HEK293 (cell line): ENCODE data around the gene LHB.

ENCODE experiments used
- HOXD13 ChIP-seq: sonication (generic); formaldehyde crosslinking; IDR thresholded peaks from 2 replicates; pipeline ENCODE4 v1.8.0; 2022; ENCODE audit warnings: missing genetic modification reagents, borderline replicate concordance
- IKZF3 ChIP-seq: fragments of 450-650 bp; IDR thresholded peaks from 2 replicates; pipeline ENCODE4 v1.5.0; 2018; ENCODE audit warnings: missing biosample characterization, mild to moderate bottlenecking, missing genetic modification characterization, moderate library complexity
- OVOL3 ChIP-seq: fragments of 450-650 bp; formaldehyde crosslinking; IDR thresholded peaks from 2 replicates; pipeline ENCODE4 v1.5.1; 2016; ENCODE audit warnings: missing biosample characterization, missing genetic modification characterization
- REST ChIP-seq: fragments of 450-650 bp; formaldehyde crosslinking; IDR thresholded peaks from 2 replicates; pipeline ENCODE4 v1.5.1; 2016; ENCODE audit warnings: missing biosample characterization, missing genetic modification characterization
- YY1 ChIP-seq: fragments of 450-650 bp; formaldehyde crosslinking; IDR thresholded peaks from 2 replicates; pipeline ENCODE4 v1.5.1; 2018; ENCODE audit warnings: missing biosample characterization, missing genetic modification characterization
- ZBTB1 ChIP-seq: fragments of 450-650 bp; formaldehyde crosslinking; IDR thresholded peaks from 2 replicates; pipeline ENCODE4 v1.5.1; 2016; ENCODE audit warnings: missing biosample characterization, missing genetic modification characterization
- ZFHX2 ChIP-seq: fragments of 450-650 bp; formaldehyde crosslinking; conservative IDR thresholded peaks from 2 replicates; pipeline ENCODE4 v1.5.1; 2016; ENCODE audit warnings: missing biosample characterization, missing genetic modification characterization
- ZNF174 ChIP-seq: fragments of 450-650 bp; formaldehyde crosslinking; IDR thresholded peaks from 2 replicates; pipeline ENCODE4 v1.5.0; 2017; ENCODE audit warnings: missing biosample characterization, mild to moderate bottlenecking, missing genetic modification characterization
- ZNF19 ChIP-seq: fragments of 450-650 bp; formaldehyde crosslinking; IDR thresholded peaks from 2 replicates; pipeline ENCODE4; 2016; ENCODE audit warnings: missing biosample characterization, missing genetic modification characterization, low read depth
- ZNF26 ChIP-seq: fragments of 450-650 bp; formaldehyde crosslinking; IDR thresholded peaks from 2 replicates; pipeline ENCODE4 v1.5.1; 2016; ENCODE audit warnings: missing biosample characterization, missing genetic modification characterization
- ZNF280D ChIP-seq: fragments of 450-650 bp; formaldehyde crosslinking; IDR thresholded peaks from 2 replicates; pipeline ENCODE4 v1.5.1; 2016; ENCODE audit warnings: missing biosample characterization, missing genetic modification characterization
- ZNF366 ChIP-seq: fragments of 450-650 bp; formaldehyde crosslinking; conservative IDR thresholded peaks from 2 replicates; pipeline ENCODE4 v1.5.1; 2016; ENCODE audit warnings: missing biosample characterization, missing genetic modification characterization
- ZNF394 ChIP-seq: fragments of 450-650 bp; formaldehyde crosslinking; IDR thresholded peaks from 2 replicates; pipeline ENCODE4 v1.5.1; 2016; ENCODE audit warnings: missing biosample characterization, missing genetic modification characterization, mild to moderate bottlenecking, moderate library complexity, borderline replicate concordance
- ZNF398 ChIP-seq: fragments of 450-650 bp; formaldehyde crosslinking; IDR thresholded peaks from 2 replicates; pipeline ENCODE4 v1.5.1; 2017; ENCODE audit warnings: missing biosample characterization, missing genetic modification characterization
- ZNF488 ChIP-seq: fragments of 450-650 bp; formaldehyde crosslinking; IDR thresholded peaks from 2 replicates; pipeline ENCODE4 v1.5.1; 2016; ENCODE audit warnings: missing biosample characterization, missing genetic modification characterization
- ZNF521 ChIP-seq: fragments of 450-650 bp; formaldehyde crosslinking; IDR thresholded peaks from 2 replicates; pipeline ENCODE4 v1.5.1; 2017; ENCODE audit warnings: missing biosample characterization, mild to moderate bottlenecking, missing genetic modification characterization
- ZNF558 ChIP-seq: fragments of 450-650 bp; formaldehyde crosslinking; IDR thresholded peaks from 2 replicates; pipeline ENCODE4 v1.5.1; 2016; ENCODE audit warnings: missing biosample characterization, missing genetic modification characterization
- ZNF707 ChIP-seq: fragments of 450-650 bp; formaldehyde crosslinking; IDR thresholded peaks from 2 replicates; pipeline ENCODE4 v1.5.1; 2016; ENCODE audit warnings: missing biosample characterization, missing genetic modification characterization
- ZNF776 ChIP-seq: fragments of 450-650 bp; formaldehyde crosslinking; IDR thresholded peaks from 2 replicates; pipeline ENCODE4 v1.5.0; 2017; ENCODE audit warnings: missing biosample characterization, missing genetic modification characterization, borderline replicate concordance
- ZNF830 ChIP-seq: fragments of 450-650 bp; IDR thresholded peaks from 2 replicates; pipeline ENCODE4 v1.5.0; 2018; ENCODE audit warnings: missing biosample characterization, missing genetic modification characterization, low read depth, mild to moderate bottlenecking, moderate library complexity
- TF ChIP-seq, protein P1 (sequence below): IDR thresholded peaks from 2 replicates; pipeline ENCODE4 v1.6.1; 2011; ENCODE audit warnings: mild to moderate bottlenecking, low read depth, low read length, borderline replicate concordance
- TF ChIP-seq, protein P2 (sequence below): fragments of 450-650 bp; formaldehyde crosslinking; IDR thresholded peaks from 2 replicates; pipeline ENCODE4 v1.5.1; 2016; ENCODE audit warnings: missing biosample characterization, missing genetic modification characterization, borderline replicate concordance

The LHB gene

GRCh38 chr19:48993175-48994034 lies 23.5 kb downstream of the LHB start, which contains the start of the genes GYS1 and RUVBL2 (continued):
- TF ChIP-seq REST (no peak), ZNF521 (tag by site-specific recombination) (no peak), ZNF280D (tag by site-specific recombination) (no peak), ZNF394 (tag by site-specific recombination) (0 out of 2 replicates have a peak, but pooled peaks have one; percentile 27), ZFHX2 (tag by site-specific recombination) (peak; percentile 84), YY1 (tag by site-specific recombination) (no peak; the same call in 1 of the 2 replicates), ZNF398 (no peak), ZNF26 (tag by site-specific recombination) (no peak), ZNF776 (no peak), HOXD13 (no peak), IKZF3 (tag by site-specific recombination) (peak; percentile 94), ZNF19 (tag by site-specific recombination) (no peak), ZBTB1 (tag by site-specific recombination) (no peak), ZNF707 (tag by site-specific recombination) (no peak), ZNF174 (no peak), ZNF366 (tag by site-specific recombination) (peak; percentile 100), ZNF558 (no peak; the same call in 1 of the 2 replicates), ZNF830 (tag by site-specific recombination) (no peak), OVOL3 (tag by site-specific recombination) (no peak), ZNF488 (tag by site-specific recombination) (no peak)
- TF ChIP-seq, protein P1, sequence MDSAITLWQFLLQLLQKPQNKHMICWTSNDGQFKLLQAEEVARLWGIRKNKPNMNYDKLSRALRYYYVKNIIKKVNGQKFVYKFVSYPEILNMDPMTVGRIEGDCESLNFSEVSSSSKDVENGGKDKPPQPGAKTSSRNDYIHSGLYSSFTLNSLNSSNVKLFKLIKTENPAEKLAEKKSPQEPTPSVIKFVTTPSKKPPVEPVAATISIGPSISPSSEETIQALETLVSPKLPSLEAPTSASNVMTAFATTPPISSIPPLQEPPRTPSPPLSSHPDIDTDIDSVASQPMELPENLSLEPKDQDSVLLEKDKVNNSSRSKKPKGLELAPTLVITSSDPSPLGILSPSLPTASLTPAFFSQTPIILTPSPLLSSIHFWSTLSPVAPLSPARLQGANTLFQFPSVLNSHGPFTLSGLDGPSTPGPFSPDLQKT, result no peak
- TF ChIP-seq, protein P2, sequence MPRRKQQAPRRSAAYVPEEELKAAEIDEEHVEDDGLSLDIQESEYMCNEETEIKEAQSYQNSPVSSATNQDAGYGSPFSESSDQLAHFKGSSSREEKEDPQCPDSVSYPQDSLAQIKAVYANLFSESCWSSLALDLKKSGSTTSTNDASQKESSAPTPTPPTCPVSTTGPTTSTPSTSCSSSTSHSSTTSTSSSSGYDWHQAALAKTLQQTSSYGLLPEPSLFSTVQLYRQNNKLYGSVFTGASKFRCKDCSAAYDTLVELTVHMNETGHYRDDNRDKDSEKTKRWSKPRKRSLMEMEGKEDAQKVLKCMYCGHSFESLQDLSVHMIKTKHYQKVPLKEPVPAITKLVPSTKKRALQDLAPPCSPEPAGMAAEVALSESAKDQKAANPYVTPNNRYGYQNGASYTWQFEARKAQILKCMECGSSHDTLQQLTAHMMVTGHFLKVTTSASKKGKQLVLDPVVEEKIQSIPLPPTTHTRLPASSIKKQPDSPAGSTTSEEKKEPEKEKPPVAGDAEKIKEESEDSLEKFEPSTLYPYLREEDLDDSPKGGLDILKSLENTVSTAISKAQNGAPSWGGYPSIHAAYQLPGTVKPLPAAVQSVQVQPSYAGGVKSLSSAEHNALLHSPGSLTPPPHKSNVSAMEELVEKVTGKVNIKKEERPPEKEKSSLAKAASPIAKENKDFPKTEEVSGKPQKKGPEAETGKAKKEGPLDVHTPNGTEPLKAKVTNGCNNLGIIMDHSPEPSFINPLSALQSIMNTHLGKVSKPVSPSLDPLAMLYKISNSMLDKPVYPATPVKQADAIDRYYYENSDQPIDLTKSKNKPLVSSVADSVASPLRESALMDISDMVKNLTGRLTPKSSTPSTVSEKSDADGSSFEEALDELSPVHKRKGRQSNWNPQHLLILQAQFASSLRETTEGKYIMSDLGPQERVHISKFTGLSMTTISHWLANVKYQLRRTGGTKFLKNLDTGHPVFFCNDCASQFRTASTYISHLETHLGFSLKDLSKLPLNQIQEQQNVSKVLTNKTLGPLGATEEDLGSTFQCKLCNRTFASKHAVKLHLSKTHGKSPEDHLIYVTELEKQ, result no peak
